ENCODE data around the gene PHLDB1.

- TF ChIP-seq CTCF (IDR thresholded peaks at IDR 0.05) (no peak), POLR2A (IDR thresholded peaks at IDR 0.05) (no peak), EP300 (IDR thresholded peaks at IDR 0.05) (no peak)
Observed at GRCh38 chr11:118633319-118633690, 25.9 kb downstream of the PHLDB1 start.
